GM10248 (cell line): ENCODE data around the gene HES5.

Experiments used
- CTCF ChIA-PET: fragments of 300-600 bp; sonication (Branson Sonifier 250); formaldehyde crosslinking; extraction: SDS; loops from one replicate; lab custom pipeline; 2021; ENCODE audit warnings: antibody characterized with exemption; lab: Yijun Ruan, JAX
- POLR2A ChIA-PET: fragments of 350-650 bp; sonication (Branson Sonifier 250); formaldehyde crosslinking; extraction: SDS; loops from one replicate; lab custom pipeline; 2020; ENCODE audit warnings: antibody characterized with exemption; lab: Yijun Ruan, JAX
- DNase-seq: peaks from one replicate; pipeline ENCODE4 v3.0.0; 2012; ENCODE audit errors: extremely low spot score
- TF ChIP-seq, protein P1 (sequence below): IDR thresholded peaks from 2 replicates; pipeline ENCODE4 v1.5.1; 2012; ENCODE audit warnings: mild to moderate bottlenecking, low read depth; ENCODE audit errors: extremely low read depth, missing control alignments, control extremely low read depth

HES5 gene

DNA sequence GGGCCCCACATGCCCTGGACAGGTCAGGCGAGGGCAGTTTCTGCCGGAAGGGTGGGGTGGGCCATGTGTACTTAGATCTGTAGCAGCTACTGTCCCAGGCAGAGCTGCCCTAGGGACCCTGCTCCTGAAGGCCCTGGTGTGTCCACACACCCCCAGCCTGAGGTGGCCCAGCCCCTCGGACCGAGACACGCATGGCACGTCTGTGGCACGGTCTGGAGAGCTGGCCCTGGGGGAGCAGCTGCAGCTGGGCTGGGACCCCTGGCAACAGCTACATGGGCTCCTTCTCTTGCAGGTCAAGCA is 28.3 kb downstream of the HES5 start:
- POLR2A ChIA-PET, result interaction anchor here (0.6 kb wide), 1 partner anchor 89 kb away, joined by 3 read pairs; no protein-coding TSS in a partner anchor
- TF ChIP-seq, protein P1, sequence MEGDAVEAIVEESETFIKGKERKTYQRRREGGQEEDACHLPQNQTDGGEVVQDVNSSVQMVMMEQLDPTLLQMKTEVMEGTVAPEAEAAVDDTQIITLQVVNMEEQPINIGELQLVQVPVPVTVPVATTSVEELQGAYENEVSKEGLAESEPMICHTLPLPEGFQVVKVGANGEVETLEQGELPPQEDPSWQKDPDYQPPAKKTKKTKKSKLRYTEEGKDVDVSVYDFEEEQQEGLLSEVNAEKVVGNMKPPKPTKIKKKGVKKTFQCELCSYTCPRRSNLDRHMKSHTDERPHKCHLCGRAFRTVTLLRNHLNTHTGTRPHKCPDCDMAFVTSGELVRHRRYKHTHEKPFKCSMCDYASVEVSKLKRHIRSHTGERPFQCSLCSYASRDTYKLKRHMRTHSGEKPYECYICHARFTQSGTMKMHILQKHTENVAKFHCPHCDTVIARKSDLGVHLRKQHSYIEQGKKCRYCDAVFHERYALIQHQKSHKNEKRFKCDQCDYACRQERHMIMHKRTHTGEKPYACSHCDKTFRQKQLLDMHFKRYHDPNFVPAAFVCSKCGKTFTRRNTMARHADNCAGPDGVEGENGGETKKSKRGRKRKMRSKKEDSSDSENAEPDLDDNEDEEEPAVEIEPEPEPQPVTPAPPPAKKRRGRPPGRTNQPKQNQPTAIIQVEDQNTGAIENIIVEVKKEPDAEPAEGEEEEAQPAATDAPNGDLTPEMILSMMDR, result no peak
- CTCF ChIA-PET, result no interaction called here
- no peak for DNase-seq

DNA sequence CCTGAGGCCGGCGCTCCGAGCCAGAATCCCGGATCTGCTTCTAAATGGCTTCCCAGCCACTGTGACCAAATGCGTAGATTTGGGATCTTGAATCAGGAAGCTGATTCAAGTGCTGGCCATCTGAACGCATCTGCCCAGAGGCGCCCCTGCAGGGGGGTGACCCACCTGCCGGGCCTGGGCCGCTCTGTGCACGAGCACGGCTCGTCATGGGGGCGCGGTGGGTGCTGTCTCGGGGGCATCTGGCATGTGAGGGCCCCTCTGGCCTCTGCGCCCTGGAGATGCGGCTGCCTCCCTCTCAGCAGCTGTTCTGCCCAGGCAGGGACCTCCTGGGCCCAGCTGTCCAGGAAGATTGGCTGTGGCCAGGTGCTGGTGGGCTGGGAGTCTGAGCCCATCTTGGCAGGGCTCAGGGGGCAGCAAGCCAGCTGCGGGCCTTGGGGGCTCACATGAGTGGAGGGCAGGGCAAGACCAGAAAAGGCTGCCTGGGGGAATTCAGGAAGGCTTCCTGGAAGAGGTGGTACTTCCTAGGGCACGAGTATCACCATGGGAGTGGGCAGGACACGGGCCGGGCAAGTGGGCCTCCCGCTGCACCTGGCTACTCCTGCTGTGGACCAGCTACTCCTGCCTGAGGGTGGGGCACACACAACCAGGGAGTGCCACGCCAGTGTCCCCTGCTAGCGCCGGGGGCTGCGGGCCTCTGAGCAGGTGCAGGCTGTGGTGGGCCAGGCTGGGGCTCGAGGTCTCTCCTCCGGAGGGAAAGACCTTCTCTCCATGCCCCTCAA is 28.8 kb downstream of the HES5 start:
- CTCF ChIA-PET, result no interaction called here
- no peak for DNase-seq
- POLR2A ChIA-PET, result interaction anchor here (0.6 kb wide), 1 partner anchor 88 kb away, joined by 3 read pairs; no protein-coding TSS in a partner anchor
- TF ChIP-seq, protein P1, result no peak

DNA sequence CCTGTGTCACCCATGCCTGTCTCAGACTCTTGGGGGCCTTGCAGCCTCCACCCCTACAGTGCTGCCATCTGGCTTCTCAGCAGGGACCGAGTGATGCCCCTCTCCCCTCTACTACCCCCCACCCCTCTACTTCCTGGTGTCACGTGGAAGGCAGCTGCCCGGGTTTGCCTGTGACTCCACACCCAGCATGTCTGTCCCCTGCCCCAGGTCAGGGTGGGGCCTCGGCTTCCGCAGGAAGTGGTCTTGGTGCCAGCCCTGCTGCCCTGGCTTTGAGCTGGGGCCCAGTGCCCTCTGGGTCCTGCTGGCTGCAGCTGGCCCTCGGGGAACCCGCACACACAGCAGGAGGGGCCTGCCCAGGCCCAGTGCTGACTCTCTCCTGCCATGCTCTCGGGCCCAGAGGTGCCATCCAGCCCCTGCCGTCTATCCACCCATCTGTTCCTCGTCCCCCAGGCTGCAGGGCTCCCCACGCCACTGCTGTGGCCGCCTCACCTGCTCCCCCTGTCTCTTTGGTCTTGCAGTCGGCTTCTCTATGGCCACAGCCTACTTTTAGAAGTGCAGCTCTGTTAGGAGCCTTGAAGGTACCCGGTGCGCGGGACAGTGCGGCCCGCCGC is 30.0 kb downstream of the HES5 start:
- TF ChIP-seq, protein P1, result no peak
- DNase-seq, result no peak
- POLR2A ChIA-PET, result no interaction called here
- CTCF ChIA-PET, result no interaction called here

DNA sequence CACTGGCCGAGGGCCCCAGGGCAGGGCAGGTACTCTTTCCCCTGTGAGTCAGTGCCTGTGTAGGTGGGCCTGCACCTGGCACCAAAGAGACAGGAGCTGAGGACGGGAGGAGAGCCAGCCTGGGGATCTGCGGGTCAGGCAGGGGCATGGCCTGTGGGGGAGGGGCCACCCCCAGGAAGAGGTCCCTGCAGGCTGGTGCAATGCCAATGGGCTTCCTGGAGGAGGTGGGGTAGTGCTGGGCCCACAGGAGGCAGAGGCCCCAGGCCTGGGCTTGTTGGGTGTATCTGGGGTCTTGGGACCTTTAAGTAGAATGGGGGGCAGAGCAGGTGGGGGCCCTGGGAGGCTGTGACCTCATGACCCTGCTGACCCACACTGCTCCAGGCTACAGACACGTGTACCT is 30.8 kb downstream of the HES5 start:
- no peak for DNase-seq
- TF ChIP-seq, protein P1, result no peak
- POLR2A ChIA-PET, result no interaction called here
- CTCF ChIA-PET, result no interaction called here

DNA sequence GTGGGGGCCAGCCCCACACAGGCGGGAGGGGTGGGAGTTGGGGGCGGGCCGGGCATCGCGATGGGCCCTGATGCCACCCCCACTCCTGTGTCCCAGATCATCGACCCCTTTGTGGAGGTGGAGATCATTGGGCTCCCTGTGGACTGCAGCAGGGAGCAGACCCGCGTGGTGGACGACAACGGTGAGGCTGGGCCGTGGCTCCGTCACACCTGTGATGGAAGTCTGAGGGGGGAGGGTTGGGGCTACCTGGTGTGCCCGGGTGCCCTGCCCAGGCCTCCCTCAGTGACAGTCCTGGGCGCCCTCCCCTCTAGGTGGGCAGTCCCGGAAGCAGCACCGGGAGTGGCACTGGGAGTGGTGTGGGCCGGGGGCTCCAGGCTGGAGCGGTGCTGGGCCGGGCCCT is 31.4 kb downstream of the HES5 start:
- DNase-seq, result no peak
- TF ChIP-seq, protein P1, result no peak
- CTCF ChIA-PET, result no interaction called here
- POLR2A ChIA-PET, result no interaction called here

DNA sequence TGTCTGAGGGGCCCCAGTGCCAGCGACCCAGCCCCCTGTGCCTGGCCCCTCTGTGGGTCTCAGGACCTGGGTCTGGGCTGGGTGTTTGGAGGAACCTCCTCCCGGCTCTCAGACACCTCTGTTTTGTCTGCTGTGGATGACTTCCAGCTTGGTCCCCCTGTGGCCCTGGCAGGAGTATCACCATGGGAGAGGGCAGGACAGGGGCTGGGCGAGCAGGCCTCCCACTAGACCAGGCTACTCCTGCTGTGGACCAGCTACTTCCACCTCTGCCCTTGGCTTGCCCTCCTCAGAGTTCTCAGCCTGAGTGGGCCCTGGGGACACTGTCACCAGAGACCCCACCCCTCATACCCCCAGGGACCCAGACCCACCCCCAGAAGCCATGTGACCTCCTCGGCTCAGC is 32.2 kb downstream of the HES5 start:
- DNase-seq, result no peak
- CTCF ChIA-PET, result no interaction called here
- TF ChIP-seq, protein P1, result no peak
- POLR2A ChIA-PET, result no interaction called here
